Fibroblast of lung (primary cell): Measurements from ENCODE around the gene SYT7. TPM values are rescaled to one million over a fixed set of nuclear protein-coding genes. Genes with fewer than 3 reads are reported as not detected.
A peak's percentile ranks its signal among the peaks of the same experiment; 100 is the strongest.
"Not testable (repeated sequence)": the region's sequence is repeated elsewhere in the genome, so short reads cannot be mapped to it uniquely, and the experiment has no call there.

Experiments
- DNase-seq, 2 donors: peaks; one replicate each; pipeline versions ENCODE4 v3.0.0 to v3.0.0-alpha.2; 2010; ENCODE audit warnings: low read depth in 2 of 2
- H2AFZ ChIP-seq: 2 replicates; pipeline ENCODE4 v1.5.1; 2012; ENCODE audit warnings: low read length, control low read depth, inconsistent platforms
- H3K27ac ChIP-seq: 2 replicates; pipeline ENCODE4 v1.5.1; 2011; ENCODE audit warnings: low read length, control low read depth; ENCODE audit not compliant: insufficient read depth
- H3K27me3 ChIP-seq: 2 replicates; pipeline ENCODE4 v1.5.1; 2011; ENCODE audit warnings: mild to moderate bottlenecking, low read length; ENCODE audit not compliant: control insufficient read depth, insufficient read depth
- H3K36me3 ChIP-seq: 2 replicates; pipeline ENCODE4 v1.5.1; 2011; ENCODE audit warnings: low read length; ENCODE audit not compliant: control insufficient read depth, insufficient read depth
- H3K4me1 ChIP-seq: 2 replicates; pipeline ENCODE4 v1.5.1; 2011; ENCODE audit warnings: low read length; ENCODE audit not compliant: control insufficient read depth, insufficient read depth; ENCODE audit errors: extremely low read depth
- H3K4me2 ChIP-seq: 2 replicates; pipeline ENCODE4 v1.5.1; 2011; ENCODE audit warnings: low read length, control low read depth; ENCODE audit not compliant: insufficient read depth; ENCODE audit errors: extremely low read depth
- H3K4me3 ChIP-seq, 4 experiments: fragments of 200-600 bp in 1 of 4; sonication (generic) in 1 of 4; replicated peaks in 1 of 4; 2 replicates each; pipeline ENCODE4 v1.5.1; 2011 to 2016; ENCODE audit warnings: low read length in 4 of 4, low read depth in 3 of 4, mild to moderate bottlenecking in 3 of 4, control low read depth in 2 of 4, inconsistent platforms in 1 of 4, mixed read lengths in 1 of 4; ENCODE audit not compliant: insufficient read depth in 1 of 4; ENCODE audit errors: control extremely low read depth in 1 of 4
- H3K79me2 ChIP-seq: 2 replicates; pipeline ENCODE4 v1.5.1; 2012; ENCODE audit warnings: mild to moderate bottlenecking, low read length, inconsistent platforms; ENCODE audit not compliant: control insufficient read depth, insufficient read depth
- H3K9ac ChIP-seq: 2 replicates; pipeline ENCODE4 v1.5.1; 2011; ENCODE audit warnings: mild to moderate bottlenecking, low read length, control low read depth; ENCODE audit not compliant: insufficient read depth
- H3K9me3 ChIP-seq: 2 replicates; pipeline ENCODE4 v1.5.1; 2012; ENCODE audit warnings: low read depth, low read length; ENCODE audit not compliant: control insufficient read depth, insufficient read depth
- H4K20me1 ChIP-seq: 2 replicates; pipeline ENCODE4 v1.5.1; 2011; ENCODE audit warnings: low read length; ENCODE audit not compliant: control insufficient read depth, insufficient read depth; ENCODE audit errors: extremely low read depth
- CTCF ChIP-seq, 2 donors: IDR thresholded peaks in 1 of 2; conservative IDR thresholded peaks in 1 of 2; 1 replicate in 1 of 2; 2 replicates in 1 of 2; pipeline ENCODE4 v1.5.1; 2011 to 2012; ENCODE audit warnings: low read length in 2 of 2, control low read depth in 1 of 2, inconsistent platforms in 1 of 2, low read depth in 1 of 2, mild to moderate bottlenecking in 1 of 2
- EZH2 ChIP-seq: IDR thresholded peaks from 2 replicates; pipeline ENCODE4 v1.5.1; 2012; ENCODE audit warnings: low read length, control low read depth, mild to moderate bottlenecking; ENCODE audit errors: missing control alignments
- polyA plus RNA-seq, 2 donors: library from polyadenylated mRNA; depleted of rRNA in 1 of 2; stranded (reverse) in 1 of 2; unstranded in 1 of 2; fragments of >200 nt; gene quantifications; 2 replicates each; pipeline ENCODE4 v1.2.1, GENCODE V29; 2011 to 2012; ENCODE audit warnings: missing spikeins in 1 of 2
- total RNA-seq: library from RNA; depleted of rRNA; stranded (reverse); fragments of >200 nt; gene quantifications from 2 replicates; pipeline ENCODE4 v1.2.1, GENCODE V29; 2014

The SYT7 gene
- total and polyA plus RNA-seq, 2 donors (not counting 1 experiment from before 2014, with no cell fraction given), result 2.5 to 25.9 TPM

- H2AFZ ChIP-seq, result no peak overlapping the region
- no peaks in the 10 kb centered on the region for H4K20me1 ChIP-seq
- no peaks in the 10 kb centered on the region for H3K79me2 ChIP-seq
- peak overlapping the region in 2 of 4 experiments; percentile 6 to 48 for H3K4me3 ChIP-seq
- H3K4me1 ChIP-seq, result peaks cover 10% of the 10 kb centered on the region
- no peaks in the 10 kb centered on the region for H3K9me3 ChIP-seq
- H3K9ac ChIP-seq, result no peak overlapping the region
- no peaks in the 10 kb centered on the region for H3K27me3 ChIP-seq
- peak; percentile 83 to 87 for DNase-seq
- no peaks in the 10 kb centered on the region for H3K36me3 ChIP-seq
- TF ChIP-seq EZH2 (no peak), CTCF (conservative IDR thresholded peaks at IDR 0.05 in 1 of 2, IDR thresholded peaks at IDR 0.05 in 1 of 2; ENCODE audit: low read depth in 1 of 2, low read length in 2 of 2) (no peak)
- H3K27ac ChIP-seq, result peak overlapping the region; percentile 39
- peak overlapping the region; percentile 40 for H3K4me2 ChIP-seq
Measured at GRCh38 chr11:61616434-61616833, 35.6 kb upstream of the SYT7 start.

- not testable (repeated sequence) for H3K36me3 ChIP-seq, H3K4me2 ChIP-seq
- DNase-seq, result peak; percentile 82 to 94
Measured at GRCh38 chr11:61614782-61615181, 33.9 kb upstream of the SYT7 start.

GRCh38 chr11:61613870-61614269, 33.0 kb upstream of the SYT7 start:
- no peaks in the 10 kb centered on the region for H3K27me3 ChIP-seq
- no peak for TF ChIP-seq EZH2
- TF ChIP-seq CTCF (conservative IDR thresholded peaks at IDR 0.05 in 1 of 2, IDR thresholded peaks at IDR 0.05 in 1 of 2; ENCODE audit: low read depth in 1 of 2, low read length in 2 of 2), result no peak
- no peak overlapping the region for H3K9ac ChIP-seq
- H3K36me3 ChIP-seq, result no peaks in the 10 kb centered on the region
- no peak overlapping the region for H2AFZ ChIP-seq
- no peak overlapping the region for H3K27ac ChIP-seq
- no peak for DNase-seq
- H3K4me1 ChIP-seq, result peaks cover 20% of the 10 kb centered on the region
- no peaks in the 10 kb centered on the region for H4K20me1 ChIP-seq
- H3K4me3 ChIP-seq, result no peak overlapping the region
- H3K9me3 ChIP-seq, result no peaks in the 10 kb centered on the region
- H3K4me2 ChIP-seq, result no peak overlapping the region
- no peaks in the 10 kb centered on the region for H3K79me2 ChIP-seq

More at GRCh38 chr11:61614782-61615181, 33.9 kb upstream of the SYT7 start:
- H3K9ac ChIP-seq, H3K27me3 ChIP-seq, H3K27ac ChIP-seq, H2AFZ ChIP-seq, H3K9me3 ChIP-seq, H3K79me2 ChIP-seq, H4K20me1 ChIP-seq: not testable (repeated sequence)
- Histone ChIP-seq H3K4me1 (peaks cover 13% of the 10 kb centered on the region), H3K4me3 (peak overlapping the region in 2 of 4 experiments; percentile 26 to 27)
